SK-N-SH (cell line): ENCODE results near the gene BTBD9. TPM values are rescaled to one million over a fixed set of nuclear protein-coding genes. Genes with fewer than 3 reads are reported as not detected.

Source experiments
- CTCF ChIA-PET: fragments of 300-600, 350-600 bp; formaldehyde crosslinking; extraction: SDS; loops from one replicate; lab custom pipeline; 2021; lab: Yijun Ruan, JAX
- POLR2A ChIA-PET: fragments of 350-600 bp; sonication (Branson Sonifier 250); formaldehyde crosslinking; extraction: SDS; loops from one replicate; lab custom pipeline; 2020; ENCODE audit warnings: antibody characterized with exemption, inconsistent platforms; lab: Yijun Ruan, JAX
- DNase-seq: peaks from one replicate; pipeline ENCODE4 v3.0.0; 2012
- H2AFZ ChIP-seq: fragments of 200-600 bp; sonication (generic); 2 replicates; pipeline ENCODE4 v1.8.1; 2016; ENCODE audit warnings: antibody characterized with exemption, mild to moderate bottlenecking, low read depth
- H3F3A ChIP-seq: fragments of 200-600 bp; sonication (generic); replicated peaks from 2 replicates; pipeline ENCODE3; 2016; ENCODE audit warnings: antibody characterized with exemption, mild to moderate bottlenecking; ENCODE audit not compliant: insufficient read depth
- H3K27ac ChIP-seq, 2 experiments: fragments of 200-500 bp in 1 of 2; fragments of 200-600 bp in 1 of 2; sonication (Bioruptor generic) in 1 of 2; sonication (generic), shearing (Covaris generic) in 1 of 2; 2 replicates each; pipeline versions ENCODE4 v1.5.1 to v1.6.1; 2014 to 2016; ENCODE audit warnings: low read depth in 2 of 2, inconsistent platforms in 1 of 2, low read length in 1 of 2, mild to moderate bottlenecking in 1 of 2, mixed read lengths in 1 of 2
- H3K27me3 ChIP-seq: fragments of 200-600 bp; sonication (generic), shearing (Covaris generic); 2 replicates; pipeline ENCODE4 v1.6.1; 2016; ENCODE audit warnings: mixed run types; ENCODE audit not compliant: insufficient read depth
- H3K36me3 ChIP-seq, 2 experiments: fragments of 200-500 bp in 1 of 2; fragments of 200-600 bp in 1 of 2; sonication (Bioruptor generic) in 1 of 2; sonication (generic) in 1 of 2; replicated peaks in 1 of 2; 2 replicates each; pipeline versions ENCODE3 to v1.5.1; 2014 to 2016; ENCODE audit warnings: low read length in 1 of 2, mild to moderate bottlenecking in 1 of 2; ENCODE audit not compliant: insufficient read depth in 2 of 2, control insufficient read depth in 1 of 2
- H3K4me1 ChIP-seq, 2 experiments: fragments of 200-500 bp in 1 of 2; fragments of 200-600 bp in 1 of 2; sonication (Bioruptor generic) in 1 of 2; sonication (generic), shearing (Covaris generic) in 1 of 2; 2 replicates each; pipeline versions ENCODE4 v1.5.1 to v1.6.1; 2014 to 2016; ENCODE audit warnings: low read depth in 1 of 2, low read length in 1 of 2, mixed run types in 1 of 2; ENCODE audit not compliant: insufficient read depth in 2 of 2, control insufficient read depth in 1 of 2
- H3K4me2 ChIP-seq: fragments of 200-600 bp; sonication (generic), shearing (Covaris generic); 2 replicates; pipeline ENCODE4 v1.6.1; 2017; ENCODE audit warnings: mixed run types
- H3K4me3 ChIP-seq, 2 experiments: fragments of 200-500 bp in 1 of 2; fragments of 200-600 bp in 1 of 2; sonication (Bioruptor generic) in 1 of 2; sonication (generic), shearing (Covaris generic) in 1 of 2; 2 replicates each; pipeline versions ENCODE4 v1.5.1 to v1.8.1; 2014 to 2016; ENCODE audit warnings: low read depth in 2 of 2, inconsistent platforms in 1 of 2, low read length in 1 of 2, mild to moderate bottlenecking in 1 of 2, mixed read lengths in 1 of 2, moderate library complexity in 1 of 2
- H3K79me2 ChIP-seq: fragments of 200-600 bp; sonication (generic); 2 replicates; pipeline ENCODE4 v1.8.1; 2017; ENCODE audit warnings: mild to moderate bottlenecking; ENCODE audit not compliant: insufficient read depth
- H3K9ac ChIP-seq: fragments of 200-600 bp; sonication (generic); 2 replicates; pipeline ENCODE4 v1.6.1; 2017; ENCODE audit warnings: mixed run types
- H3K9me2 ChIP-seq: fragments of 200-600 bp; sonication (generic); 2 replicates; pipeline ENCODE4 v1.6.1; 2017; ENCODE audit warnings: mixed run types
- H3K9me3 ChIP-seq: fragments of 200-600 bp; sonication (generic); 2 replicates; pipeline ENCODE4 v1.6.1; 2017; ENCODE audit warnings: mixed run types, mild to moderate bottlenecking, moderate library complexity
- H4K20me1 ChIP-seq: fragments of 200-600 bp; sonication (generic); 2 replicates; pipeline ENCODE4 v1.6.1; 2017; ENCODE audit warnings: mild to moderate bottlenecking, mixed run types; ENCODE audit not compliant: insufficient read depth
- ELF1 ChIP-seq: IDR thresholded peaks from 2 replicates; pipeline ENCODE4 v1.4.0; 2012
- EP300 ChIP-seq, 2 experiments: IDR thresholded peaks; 2 replicates each; pipeline versions ENCODE4 v1.4.0 to v1.6.1; 2012; ENCODE audit warnings: borderline replicate concordance in 1 of 2, low read depth in 1 of 2, low read length in 1 of 2
- EZH2phosphoT487 ChIP-seq: fragments of 200-600 bp; sonication (generic); IDR thresholded peaks from 2 replicates; pipeline ENCODE4 v1.6.1; 2017; ENCODE audit warnings: low read depth, mixed run types, mild to moderate bottlenecking, antibody characterized with exemption, moderate library complexity, borderline replicate concordance
- FOXJ3 ChIP-seq: sonication (generic); formaldehyde crosslinking; IDR thresholded peaks from 2 replicates; pipeline ENCODE4 v1.5.1; 2020; ENCODE audit warnings: mild to moderate bottlenecking, missing genetic modification reagents
- MEF2A ChIP-seq: IDR thresholded peaks from 2 replicates; pipeline ENCODE4 v1.4.0; 2012; ENCODE audit warnings: low read depth, borderline replicate concordance
- RAD21 ChIP-seq: IDR thresholded peaks from 2 replicates; pipeline ENCODE4 v1.6.1; 2012; ENCODE audit warnings: mild to moderate bottlenecking, low read length
- RCOR1 ChIP-seq: fragments of 150-350 bp; IDR thresholded peaks from 2 replicates; pipeline ENCODE4 v1.6.1; 2017; ENCODE audit warnings: antibody characterized with exemption, low read length
- RFX5 ChIP-seq: IDR thresholded peaks from 2 replicates; pipeline ENCODE4 v1.6.1; 2012; ENCODE audit warnings: mild to moderate bottlenecking, improper control_type of control experiment, low read length
- RXRA ChIP-seq: IDR thresholded peaks from 2 replicates; pipeline ENCODE4 v1.4.0; 2012; ENCODE audit warnings: low read depth, mild to moderate bottlenecking, borderline replicate concordance
- SMC3 ChIP-seq: IDR thresholded peaks from 2 replicates; pipeline ENCODE4 v1.6.1; 2012; ENCODE audit warnings: low read depth, low read length, improper control_type of control experiment
- TAF1 ChIP-seq: IDR thresholded peaks from 2 replicates; pipeline ENCODE4 v1.6.1; 2012; ENCODE audit warnings: low read depth, mild to moderate bottlenecking, low read length, moderate library complexity, borderline replicate concordance
- TCF12 ChIP-seq: IDR thresholded peaks from 2 replicates; pipeline ENCODE4 v1.4.0; 2012
- TEAD4 ChIP-seq: IDR thresholded peaks from 2 replicates; pipeline ENCODE4 v1.4.0; 2012; ENCODE audit warnings: mild to moderate bottlenecking, borderline replicate concordance; ENCODE audit not compliant: insufficient read depth
- WGBS: methylation state at CpG from one replicate; pipeline ENCODE4 v1.1.6; 2017; ENCODE audit warnings: low lambda C conversion rate; 5-methylcytosine and 5-hydroxymethylcytosine counted together
- polyA plus RNA-seq, 3 experiments: library from polyadenylated mRNA; depleted of rRNA; stranded (reverse); fragments of >200 nt; gene quantifications; 2 replicates each; pipeline ENCODE4 v1.2.3, GENCODE V29; 2012
- TF ChIP-seq, protein P1 (sequence below): IDR thresholded peaks from 2 replicates; pipeline ENCODE4 v1.6.1; 2012; ENCODE audit warnings: mild to moderate bottlenecking, low read depth, low read length, moderate library complexity
- TF ChIP-seq, protein P2 (sequence below): IDR thresholded peaks from 2 replicates; pipeline ENCODE4; 2012
- TF ChIP-seq, protein P3 (sequence below): fragments of 150-350 bp; IDR thresholded peaks from 2 replicates; pipeline ENCODE4 v1.6.1; 2017; ENCODE audit warnings: antibody characterized with exemption, low read length, low read depth, borderline replicate concordance
- TF ChIP-seq, protein P4 (sequence below): fragments of 150-350 bp; IDR thresholded peaks from 2 replicates; pipeline ENCODE4 v1.6.1; 2016; ENCODE audit warnings: mild to moderate bottlenecking, low read depth, low read length

BTBD9 gene
- polyA plus RNA-seq, 1 of the 3 experiments (the other 2 are of a cell fraction) = 2.2 TPM

DNA sequence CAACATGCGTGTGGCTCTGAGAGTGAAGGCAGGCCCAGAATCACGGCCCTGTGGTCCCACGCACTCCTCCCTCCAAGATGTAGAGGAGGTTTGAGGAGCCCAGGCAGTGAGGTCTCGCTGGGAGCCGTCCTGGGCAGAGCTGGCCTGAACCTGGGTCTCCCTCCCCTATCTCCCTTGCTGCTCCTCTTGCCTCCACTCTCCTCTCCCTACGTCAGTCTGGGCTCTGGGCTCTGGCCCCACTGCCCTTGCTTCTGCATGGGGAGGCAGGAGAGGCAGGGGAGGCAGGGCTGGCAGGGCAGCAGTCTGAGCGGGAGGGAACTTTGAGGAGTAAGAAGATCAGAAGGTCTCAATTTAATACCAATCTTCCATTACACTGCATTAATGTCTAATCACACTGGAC, 445.1 kb downstream of the BTBD9 start:
- no peak overlapping the region for H3K27ac ChIP-seq
- H4K20me1 ChIP-seq = no peaks in the 10 kb centered on the region
- no peak overlapping the region for H3K4me3 ChIP-seq
- H3K79me2 ChIP-seq = no peaks in the 10 kb centered on the region
- H3F3A ChIP-seq = no peaks in the 10 kb centered on the region
- CTCF ChIA-PET = interaction anchor here (1.1 to 1.3 kb wide), 3 partner anchors 72 to 183 kb away, joined by 3 read pairs; no protein-coding TSS in a partner anchor
- H3K9ac ChIP-seq = no peak overlapping the region
- WGBS = 93% methylated on average over 7 of the region's 7 CpGs
- H3K9me2 ChIP-seq = no peaks in the 10 kb centered on the region
- no peaks in the 10 kb centered on the region for H3K27me3 ChIP-seq
- TF ChIP-seq MEF2A (no peak), RCOR1 (no peak), EZH2phosphoT487 (no peak), TCF12 (no peak), SMC3 (no peak), TAF1 (no peak), EP300 (IDR thresholded peaks at IDR 0.05; ENCODE audit: borderline replicate concordance in 1 of 2, low read depth in 1 of 2, low read length in 1 of 2) (no peak), RXRA (no peak)
- TF ChIP-seq, protein P1, sequence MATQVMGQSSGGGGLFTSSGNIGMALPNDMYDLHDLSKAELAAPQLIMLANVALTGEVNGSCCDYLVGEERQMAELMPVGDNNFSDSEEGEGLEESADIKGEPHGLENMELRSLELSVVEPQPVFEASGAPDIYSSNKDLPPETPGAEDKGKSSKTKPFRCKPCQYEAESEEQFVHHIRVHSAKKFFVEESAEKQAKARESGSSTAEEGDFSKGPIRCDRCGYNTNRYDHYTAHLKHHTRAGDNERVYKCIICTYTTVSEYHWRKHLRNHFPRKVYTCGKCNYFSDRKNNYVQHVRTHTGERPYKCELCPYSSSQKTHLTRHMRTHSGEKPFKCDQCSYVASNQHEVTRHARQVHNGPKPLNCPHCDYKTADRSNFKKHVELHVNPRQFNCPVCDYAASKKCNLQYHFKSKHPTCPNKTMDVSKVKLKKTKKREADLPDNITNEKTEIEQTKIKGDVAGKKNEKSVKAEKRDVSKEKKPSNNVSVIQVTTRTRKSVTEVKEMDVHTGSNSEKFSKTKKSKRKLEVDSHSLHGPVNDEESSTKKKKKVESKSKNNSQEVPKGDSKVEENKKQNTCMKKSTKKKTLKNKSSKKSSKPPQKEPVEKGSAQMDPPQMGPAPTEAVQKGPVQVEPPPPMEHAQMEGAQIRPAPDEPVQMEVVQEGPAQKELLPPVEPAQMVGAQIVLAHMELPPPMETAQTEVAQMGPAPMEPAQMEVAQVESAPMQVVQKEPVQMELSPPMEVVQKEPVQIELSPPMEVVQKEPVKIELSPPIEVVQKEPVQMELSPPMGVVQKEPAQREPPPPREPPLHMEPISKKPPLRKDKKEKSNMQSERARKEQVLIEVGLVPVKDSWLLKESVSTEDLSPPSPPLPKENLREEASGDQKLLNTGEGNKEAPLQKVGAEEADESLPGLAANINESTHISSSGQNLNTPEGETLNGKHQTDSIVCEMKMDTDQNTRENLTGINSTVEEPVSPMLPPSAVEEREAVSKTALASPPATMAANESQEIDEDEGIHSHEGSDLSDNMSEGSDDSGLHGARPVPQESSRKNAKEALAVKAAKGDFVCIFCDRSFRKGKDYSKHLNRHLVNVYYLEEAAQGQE = no peak
- TF ChIP-seq, all 33 proteins: peak for 0
- no peak overlapping the region for H3K4me2 ChIP-seq
- no peaks in the 10 kb centered on the region for H3K9me3 ChIP-seq
- POLR2A ChIA-PET = interaction anchor here (0.6 kb wide), 1 partner anchor 1435 kb away, joined by 3 read pairs; no protein-coding TSS in a partner anchor
- no peak overlapping the region for H2AFZ ChIP-seq
- peaks cover 0 to 19% of the 10 kb centered on the region in 2 experiments; a peak in 1 of 4 replicates for H3K4me1 ChIP-seq
- H3K36me3 ChIP-seq = peaks cover 0 to 3% of the 10 kb centered on the region in 2 experiments
- no peak for DNase-seq

DNA sequence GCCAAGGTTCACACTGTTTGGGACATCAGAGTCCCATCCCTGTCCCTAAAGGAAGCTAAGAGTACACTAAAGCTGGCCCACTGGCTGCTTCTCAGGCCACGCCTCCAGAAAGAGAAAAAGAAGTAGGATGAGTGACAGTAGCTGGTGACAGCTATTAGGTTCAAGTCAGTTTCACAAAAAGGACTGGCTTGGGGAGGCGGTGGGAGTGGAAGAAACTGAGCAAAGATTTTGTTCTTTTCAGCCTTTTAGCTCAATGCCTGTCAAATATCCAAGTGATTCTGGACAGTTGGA, 445.5 kb downstream of the BTBD9 start:
- no peak for DNase-seq
- Histone ChIP-seq H3K9me2 (no peaks in the 10 kb centered on the region), H3K36me3 (peaks cover 0 to 3% of the 10 kb centered on the region in 2 experiments), H3K79me2 (no peaks in the 10 kb centered on the region), H3F3A (no peaks in the 10 kb centered on the region), H3K9me3 (no peaks in the 10 kb centered on the region), H2AFZ (no peak overlapping the region), H3K27me3 (no peaks in the 10 kb centered on the region), H3K9ac (no peak overlapping the region), H3K4me1 (peaks cover 0 to 19% of the 10 kb centered on the region in 2 experiments; a peak in 1 of 4 replicates), H3K27ac (no peak overlapping the region), H4K20me1 (no peaks in the 10 kb centered on the region), H3K4me3 (no peak overlapping the region), H3K4me2 (no peak overlapping the region)
- 100% methylated on average over 2 of the region's 2 CpGs for WGBS
- POLR2A ChIA-PET = interaction anchor here (0.6 kb wide), 1 partner anchor 1435 kb away, joined by 3 read pairs; no protein-coding TSS in a partner anchor
- CTCF ChIA-PET = interaction anchor here (1.1 to 1.3 kb wide), 3 partner anchors 73 to 182 kb away, joined by 3 read pairs; no protein-coding TSS in a partner anchor
- TF ChIP-seq, protein P2, sequence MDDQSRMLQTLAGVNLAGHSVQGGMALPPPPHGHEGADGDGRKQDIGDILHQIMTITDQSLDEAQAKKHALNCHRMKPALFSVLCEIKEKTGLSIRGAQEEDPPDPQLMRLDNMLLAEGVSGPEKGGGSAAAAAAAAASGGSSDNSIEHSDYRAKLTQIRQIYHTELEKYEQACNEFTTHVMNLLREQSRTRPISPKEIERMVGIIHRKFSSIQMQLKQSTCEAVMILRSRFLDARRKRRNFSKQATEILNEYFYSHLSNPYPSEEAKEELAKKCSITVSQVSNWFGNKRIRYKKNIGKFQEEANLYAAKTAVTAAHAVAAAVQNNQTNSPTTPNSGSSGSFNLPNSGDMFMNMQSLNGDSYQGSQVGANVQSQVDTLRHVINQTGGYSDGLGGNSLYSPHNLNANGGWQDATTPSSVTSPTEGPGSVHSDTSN = no peak
- no peak for TF ChIP-seq RFX5
- no peak for TF ChIP-seq FOXJ3 (CRISPR knock-in tag)
- no peak for TF ChIP-seq RAD21
- TF ChIP-seq, protein P3, sequence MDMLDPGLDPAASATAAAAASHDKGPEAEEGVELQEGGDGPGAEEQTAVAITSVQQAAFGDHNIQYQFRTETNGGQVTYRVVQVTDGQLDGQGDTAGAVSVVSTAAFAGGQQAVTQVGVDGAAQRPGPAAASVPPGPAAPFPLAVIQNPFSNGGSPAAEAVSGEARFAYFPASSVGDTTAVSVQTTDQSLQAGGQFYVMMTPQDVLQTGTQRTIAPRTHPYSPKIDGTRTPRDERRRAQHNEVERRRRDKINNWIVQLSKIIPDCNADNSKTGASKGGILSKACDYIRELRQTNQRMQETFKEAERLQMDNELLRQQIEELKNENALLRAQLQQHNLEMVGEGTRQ = no peak
- no peak for TF ChIP-seq TEAD4
- TF ChIP-seq, protein P1 = no peak
- TF ChIP-seq TCF12 = no peak
- TF ChIP-seq, protein P4, sequence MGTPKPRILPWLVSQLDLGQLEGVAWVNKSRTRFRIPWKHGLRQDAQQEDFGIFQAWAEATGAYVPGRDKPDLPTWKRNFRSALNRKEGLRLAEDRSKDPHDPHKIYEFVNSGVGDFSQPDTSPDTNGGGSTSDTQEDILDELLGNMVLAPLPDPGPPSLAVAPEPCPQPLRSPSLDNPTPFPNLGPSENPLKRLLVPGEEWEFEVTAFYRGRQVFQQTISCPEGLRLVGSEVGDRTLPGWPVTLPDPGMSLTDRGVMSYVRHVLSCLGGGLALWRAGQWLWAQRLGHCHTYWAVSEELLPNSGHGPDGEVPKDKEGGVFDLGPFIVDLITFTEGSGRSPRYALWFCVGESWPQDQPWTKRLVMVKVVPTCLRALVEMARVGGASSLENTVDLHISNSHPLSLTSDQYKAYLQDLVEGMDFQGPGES = no peak
- TF ChIP-seq TAF1 = no peak
- no peak for TF ChIP-seq ELF1
